Measurements from ENCODE around the gene RPS3.

- TF ChIP-seq RARB (CRISPR knock-in tag; IDR thresholded peaks at IDR 0.05) (no peak), ZFP30 (CRISPR knock-in tag; IDR thresholded peaks at IDR 0.05) (no peak)
- TF ChIP-seq, protein P1, sequence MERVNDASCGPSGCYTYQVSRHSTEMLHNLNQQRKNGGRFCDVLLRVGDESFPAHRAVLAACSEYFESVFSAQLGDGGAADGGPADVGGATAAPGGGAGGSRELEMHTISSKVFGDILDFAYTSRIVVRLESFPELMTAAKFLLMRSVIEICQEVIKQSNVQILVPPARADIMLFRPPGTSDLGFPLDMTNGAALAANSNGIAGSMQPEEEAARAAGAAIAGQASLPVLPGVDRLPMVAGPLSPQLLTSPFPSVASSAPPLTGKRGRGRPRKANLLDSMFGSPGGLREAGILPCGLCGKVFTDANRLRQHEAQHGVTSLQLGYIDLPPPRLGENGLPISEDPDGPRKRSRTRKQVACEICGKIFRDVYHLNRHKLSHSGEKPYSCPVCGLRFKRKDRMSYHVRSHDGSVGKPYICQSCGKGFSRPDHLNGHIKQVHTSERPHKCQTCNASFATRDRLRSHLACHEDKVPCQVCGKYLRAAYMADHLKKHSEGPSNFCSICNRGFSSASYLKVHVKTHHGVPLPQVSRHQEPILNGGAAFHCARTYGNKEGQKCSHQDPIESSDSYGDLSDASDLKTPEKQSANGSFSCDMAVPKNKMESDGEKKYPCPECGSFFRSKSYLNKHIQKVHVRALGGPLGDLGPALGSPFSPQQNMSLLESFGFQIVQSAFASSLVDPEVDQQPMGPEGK (CRISPR knock-in tag; IDR thresholded peaks at IDR 0.05; ENCODE audit: borderline replicate concordance): no peak
- TF ChIP-seq, protein P2, sequence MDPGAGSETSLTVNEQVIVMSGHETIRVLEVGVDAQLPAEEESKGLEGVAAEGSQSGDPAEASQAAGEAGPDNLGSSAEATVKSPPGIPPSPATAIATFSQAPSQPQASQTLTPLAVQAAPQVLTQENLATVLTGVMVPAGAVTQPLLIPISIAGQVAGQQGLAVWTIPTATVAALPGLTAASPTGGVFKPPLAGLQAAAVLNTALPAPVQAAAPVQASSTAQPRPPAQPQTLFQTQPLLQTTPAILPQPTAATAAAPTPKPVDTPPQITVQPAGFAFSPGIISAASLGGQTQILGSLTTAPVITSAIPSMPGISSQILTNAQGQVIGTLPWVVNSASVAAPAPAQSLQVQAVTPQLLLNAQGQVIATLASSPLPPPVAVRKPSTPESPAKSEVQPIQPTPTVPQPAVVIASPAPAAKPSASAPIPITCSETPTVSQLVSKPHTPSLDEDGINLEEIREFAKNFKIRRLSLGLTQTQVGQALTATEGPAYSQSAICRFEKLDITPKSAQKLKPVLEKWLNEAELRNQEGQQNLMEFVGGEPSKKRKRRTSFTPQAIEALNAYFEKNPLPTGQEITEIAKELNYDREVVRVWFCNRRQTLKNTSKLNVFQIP (CRISPR knock-in tag; IDR thresholded peaks at IDR 0.05; ENCODE audit: borderline replicate concordance, low read depth): no peak
Measured at GRCh38 chr11:75352588-75353206, 46.6 kb upstream of the RPS3 start.
